PC-3 (cell line): ENCODE results near the gene LOC101059915.

Source experiments
- CTCF ChIP-seq: fragments of 300-600 bp; sonication (generic); conservative IDR thresholded peaks from 2 replicates; pipeline ENCODE4 v1.5.1; 2017; ENCODE audit warnings: antibody characterized with exemption, low read depth, mild to moderate bottlenecking, low read length
- EZH2 ChIP-seq: fragments of 300-600 bp; sonication (generic); IDR thresholded peaks from one replicate; pipeline ENCODE4 v1.6.1; 2017; ENCODE audit warnings: antibody characterized with exemption, mild to moderate bottlenecking, low read length; ENCODE audit not compliant: unreplicated experiment
- EZH2phosphoT487 ChIP-seq: fragments of 300-600 bp; sonication (generic); IDR thresholded peaks from 2 replicates; pipeline ENCODE4 v1.6.1; 2018; ENCODE audit warnings: mild to moderate bottlenecking, antibody characterized with exemption, low read length, borderline replicate concordance

GRCh38 chrX:71618787-71619186 lies 48.6 kb upstream of the LOC101059915 start:
- TF ChIP-seq CTCF (no peak), EZH2 (no peak), EZH2phosphoT487 (no peak)
